Neural crest cell (in vitro differentiated cells): ENCODE measurements around the gene MAP6. TPM values are rescaled to one million over a fixed set of nuclear protein-coding genes. Genes with fewer than 3 reads are reported as not detected.

Experiments
- DNase-seq: peaks from one replicate; pipeline ENCODE4 v3.0.0; 2021; ENCODE audit warnings: low read depth, mixed read lengths, low spot score
- H3K27ac Mint-ChIP-seq: one replicate; pipeline ENCODE4 v1.8.0; 2021; ENCODE audit warnings: mild to moderate bottlenecking, mixed read lengths; ENCODE audit not compliant: unreplicated experiment
- H3K27me3 Mint-ChIP-seq: 2 replicates; pipeline ENCODE4 v1.8.0; 2021; ENCODE audit warnings: low read depth, mild to moderate bottlenecking, mixed read lengths
- H3K36me3 Mint-ChIP-seq: 2 replicates; pipeline ENCODE4 v1.8.0; 2021; ENCODE audit warnings: low read depth, mild to moderate bottlenecking, mixed read lengths
- H3K4me1 Mint-ChIP-seq: 2 replicates; pipeline ENCODE4 v1.8.0; 2021; ENCODE audit warnings: mixed read lengths
- H3K4me3 Mint-ChIP-seq: one replicate; pipeline ENCODE4 v1.8.0; 2021; ENCODE audit warnings: mild to moderate bottlenecking, mixed read lengths
- H3K9me3 Mint-ChIP-seq: 2 replicates; pipeline ENCODE4 v1.8.0; 2021; ENCODE audit warnings: mixed read lengths
- total RNA-seq: library from RNA; stranded (reverse); gene quantifications from 2 replicates; pipeline ENCODE4 v1.2.1, GENCODE V29; 2021
- TF ChIP-seq, protein P1 (sequence below): fragments of 200-600 bp; sonication (generic); conservative IDR thresholded peaks from 2 replicates; pipeline ENCODE4 v1.5.0; 2021; ENCODE audit warnings: antibody characterized with exemption, mild to moderate bottlenecking

The MAP6 gene
- total RNA-seq, 1 donor from 2014 or later = 57.7 TPM

DNA sequence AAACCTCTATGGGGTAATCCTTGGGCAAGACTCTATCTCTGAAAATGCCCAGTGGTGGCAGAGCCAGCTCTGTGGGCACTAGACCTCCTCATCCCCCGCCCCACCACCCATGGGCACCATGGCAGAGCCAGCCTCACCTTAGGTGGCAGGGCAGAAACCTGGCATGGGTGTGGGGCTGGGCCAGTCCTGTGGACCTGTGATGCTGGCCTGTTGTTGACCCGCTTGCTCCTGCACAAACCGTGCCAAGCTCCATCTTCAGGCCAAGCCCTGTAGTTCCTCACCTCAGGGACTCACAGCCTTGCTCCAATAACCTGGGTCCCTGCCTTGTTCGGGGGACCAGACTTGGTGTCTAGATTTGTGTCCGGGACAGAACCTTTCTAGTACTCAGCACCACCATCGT lies 115.7 kb downstream of the MAP6 start:
- Mint-ChIP-seq H3K4me3 (no peak overlapping the region), H3K27ac (no peak overlapping the region), H3K27me3 (no peaks in the 10 kb centered on the region), H3K4me1 (peaks cover 30% of the 10 kb centered on the region), H3K9me3 (no peaks in the 10 kb centered on the region), H3K36me3 (no peaks in the 10 kb centered on the region)
- DNase-seq = no peak
- TF ChIP-seq, protein P1, sequence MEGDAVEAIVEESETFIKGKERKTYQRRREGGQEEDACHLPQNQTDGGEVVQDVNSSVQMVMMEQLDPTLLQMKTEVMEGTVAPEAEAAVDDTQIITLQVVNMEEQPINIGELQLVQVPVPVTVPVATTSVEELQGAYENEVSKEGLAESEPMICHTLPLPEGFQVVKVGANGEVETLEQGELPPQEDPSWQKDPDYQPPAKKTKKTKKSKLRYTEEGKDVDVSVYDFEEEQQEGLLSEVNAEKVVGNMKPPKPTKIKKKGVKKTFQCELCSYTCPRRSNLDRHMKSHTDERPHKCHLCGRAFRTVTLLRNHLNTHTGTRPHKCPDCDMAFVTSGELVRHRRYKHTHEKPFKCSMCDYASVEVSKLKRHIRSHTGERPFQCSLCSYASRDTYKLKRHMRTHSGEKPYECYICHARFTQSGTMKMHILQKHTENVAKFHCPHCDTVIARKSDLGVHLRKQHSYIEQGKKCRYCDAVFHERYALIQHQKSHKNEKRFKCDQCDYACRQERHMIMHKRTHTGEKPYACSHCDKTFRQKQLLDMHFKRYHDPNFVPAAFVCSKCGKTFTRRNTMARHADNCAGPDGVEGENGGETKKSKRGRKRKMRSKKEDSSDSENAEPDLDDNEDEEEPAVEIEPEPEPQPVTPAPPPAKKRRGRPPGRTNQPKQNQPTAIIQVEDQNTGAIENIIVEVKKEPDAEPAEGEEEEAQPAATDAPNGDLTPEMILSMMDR = no peak

DNA sequence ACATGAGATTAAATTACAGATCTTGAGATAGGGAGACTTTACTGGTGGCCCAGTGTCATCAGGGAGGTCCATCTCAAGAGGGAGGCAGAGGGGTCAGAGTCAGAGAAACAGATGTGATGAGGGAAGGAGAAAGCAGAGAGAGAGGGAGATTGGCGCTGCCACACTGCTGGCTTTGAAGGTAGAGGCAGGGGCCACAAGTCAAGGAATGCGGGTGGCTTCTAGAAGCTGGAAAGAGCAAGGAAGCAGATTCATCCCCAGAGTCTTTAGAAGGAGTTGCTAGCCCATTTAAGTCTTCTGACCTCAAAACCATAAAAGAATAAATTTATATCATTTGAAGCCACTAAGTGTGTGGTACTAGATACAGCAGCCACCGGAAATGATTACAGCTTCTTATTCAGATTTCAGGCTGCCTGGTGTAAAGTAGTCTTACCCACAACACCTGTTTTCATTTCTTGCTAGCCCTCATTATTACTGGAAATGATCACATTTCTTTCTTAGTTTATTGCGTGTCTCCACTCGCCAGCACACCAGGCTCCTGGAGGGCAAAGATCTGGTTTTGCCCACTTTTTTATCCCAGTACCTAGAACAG lies 119.4 kb downstream of the MAP6 start:
- Mint-ChIP-seq H3K27me3 (no peaks in the 10 kb centered on the region), H3K9me3 (no peaks in the 10 kb centered on the region), H3K4me3 (no peak overlapping the region), H3K4me1 (peaks cover 27% of the 10 kb centered on the region), H3K36me3 (no peaks in the 10 kb centered on the region), H3K27ac (peak overlapping the region; percentile 47)
- TF ChIP-seq, protein P1 = no peak
- DNase-seq = no peak

DNA sequence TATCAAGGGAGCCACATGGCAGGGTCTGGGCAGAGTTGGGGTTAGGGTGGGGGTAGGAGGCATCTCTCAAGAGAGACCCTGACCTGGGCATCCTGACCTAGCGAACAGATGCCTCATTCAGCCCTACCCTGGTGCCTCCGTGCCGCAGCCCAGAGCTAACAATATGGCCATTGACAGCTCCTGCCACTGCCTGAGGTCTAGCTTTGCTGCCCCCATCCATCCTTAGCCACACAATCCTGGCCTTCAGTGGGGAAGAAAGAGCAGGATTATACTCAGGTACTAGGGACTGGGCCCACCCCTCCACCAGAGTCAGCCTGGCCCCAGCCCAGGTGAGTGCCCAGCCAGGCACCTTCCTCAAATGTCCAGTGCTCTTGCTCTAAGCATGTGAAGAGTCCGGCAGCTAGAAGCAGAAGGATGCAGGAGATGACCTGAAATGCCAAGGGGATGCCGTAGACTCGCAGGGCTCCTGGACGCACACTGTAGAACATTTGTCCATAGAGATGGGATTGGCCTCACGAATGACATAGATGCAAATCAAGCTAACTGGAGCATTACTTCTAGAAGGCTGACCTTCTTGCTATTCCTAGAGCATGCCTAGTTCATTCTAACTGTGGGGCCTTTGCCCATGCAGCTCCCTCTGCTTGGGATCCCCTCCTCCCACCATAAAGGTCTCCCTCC lies 120.1 kb downstream of the MAP6 start:
- Mint-ChIP-seq H3K4me1 (peaks cover 21% of the 10 kb centered on the region), H3K36me3 (no peaks in the 10 kb centered on the region), H3K9me3 (no peaks in the 10 kb centered on the region), H3K4me3 (no peak overlapping the region), H3K27ac (peak overlapping the region; percentile 47), H3K27me3 (no peaks in the 10 kb centered on the region)
- DNase-seq = no peak
- TF ChIP-seq, protein P1 = no peak

DNA sequence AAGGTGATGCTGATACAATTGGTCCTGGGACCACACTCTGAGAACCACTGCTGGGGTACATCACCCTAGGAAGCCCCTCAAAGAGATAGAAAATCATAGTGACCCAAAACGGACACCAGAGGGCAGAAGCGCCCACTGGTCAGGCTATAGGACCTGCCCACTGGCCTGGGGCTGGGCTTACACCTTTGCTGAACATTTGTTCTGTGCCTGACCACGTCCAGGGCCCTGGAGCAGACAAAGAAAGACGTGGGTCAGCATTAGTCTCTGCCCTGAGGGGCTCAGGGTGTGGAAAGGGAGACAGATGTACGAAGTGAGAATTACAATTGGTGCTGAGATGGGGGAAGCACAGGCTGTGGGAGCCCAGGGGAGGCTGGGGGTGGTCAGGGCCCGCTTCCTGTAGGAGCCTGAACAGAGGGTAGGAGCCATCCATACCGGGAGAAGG lies 121.2 kb downstream of the MAP6 start:
- TF ChIP-seq, protein P1 = peak; percentile 89
- peak; percentile 75 for DNase-seq
- Mint-ChIP-seq H3K27ac (peak overlapping the region; percentile 96), H3K9me3 (no peaks in the 10 kb centered on the region), H3K36me3 (no peaks in the 10 kb centered on the region), H3K27me3 (no peaks in the 10 kb centered on the region), H3K4me1 (peaks cover 21% of the 10 kb centered on the region), H3K4me3 (peak overlapping the region; percentile 36)

DNA sequence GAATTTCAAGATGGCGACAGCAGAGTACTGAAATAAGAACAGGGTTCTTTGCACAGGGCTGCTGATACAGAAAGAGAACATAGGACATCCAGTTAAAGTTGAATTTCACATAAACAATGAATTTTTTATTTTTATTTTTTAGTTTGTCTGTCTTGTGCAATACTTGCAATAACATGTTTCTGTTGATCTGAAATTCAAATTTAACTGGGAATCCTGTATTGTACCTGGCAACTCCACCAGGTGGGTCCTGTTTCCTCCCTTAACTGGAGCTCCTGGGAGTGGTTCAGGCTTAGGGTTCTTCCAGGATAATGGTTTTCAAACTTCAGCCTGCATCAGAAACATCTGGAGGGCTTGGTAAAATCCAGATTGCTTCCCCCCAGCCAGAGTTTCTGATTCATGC lies 121.7 kb downstream of the MAP6 start:
- no peak overlapping the region for H3K4me3 Mint-ChIP-seq
- H3K27ac Mint-ChIP-seq = no peak overlapping the region
- H3K9me3 Mint-ChIP-seq = no peaks in the 10 kb centered on the region
- H3K27me3 Mint-ChIP-seq = no peaks in the 10 kb centered on the region
- H3K36me3 Mint-ChIP-seq = no peaks in the 10 kb centered on the region
- TF ChIP-seq, protein P1 = no peak
- peaks cover 21% of the 10 kb centered on the region for H3K4me1 Mint-ChIP-seq
- DNase-seq = no peak
